K562 treated with DMSO at 1 percent for 48 hours (cell line): ENCODE data around the gene MTHFSD. TPM values are rescaled to one million over a fixed set of nuclear protein-coding genes. Genes with fewer than 3 reads are reported as not detected.

Source experiments
- total RNA-seq: library from RNA; unstranded; fragments of 300-600 nt; gene quantifications from 2 replicates; pipeline ENCODE4 v1.2.3, GENCODE V29; 2022; ENCODE audit warnings: low replicate concordance; ENCODE audit errors: extremely low read depth

Gene MTHFSD, protein sequence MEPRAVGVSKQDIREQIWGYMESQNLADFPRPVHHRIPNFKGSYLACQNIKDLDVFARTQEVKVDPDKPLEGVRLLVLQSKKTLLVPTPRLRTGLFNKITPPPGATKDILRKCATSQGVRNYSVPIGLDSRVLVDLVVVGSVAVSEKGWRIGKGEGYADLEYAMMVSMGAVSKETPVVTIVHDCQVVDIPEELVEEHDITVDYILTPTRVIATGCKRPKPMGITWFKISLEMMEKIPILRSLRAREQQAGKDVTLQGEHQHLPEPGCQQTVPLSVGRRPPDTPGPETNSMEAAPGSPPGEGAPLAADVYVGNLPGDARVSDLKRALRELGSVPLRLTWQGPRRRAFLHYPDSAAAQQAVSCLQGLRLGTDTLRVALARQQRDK
- not detected in 2 replicates for total RNA-seq

DNA sequence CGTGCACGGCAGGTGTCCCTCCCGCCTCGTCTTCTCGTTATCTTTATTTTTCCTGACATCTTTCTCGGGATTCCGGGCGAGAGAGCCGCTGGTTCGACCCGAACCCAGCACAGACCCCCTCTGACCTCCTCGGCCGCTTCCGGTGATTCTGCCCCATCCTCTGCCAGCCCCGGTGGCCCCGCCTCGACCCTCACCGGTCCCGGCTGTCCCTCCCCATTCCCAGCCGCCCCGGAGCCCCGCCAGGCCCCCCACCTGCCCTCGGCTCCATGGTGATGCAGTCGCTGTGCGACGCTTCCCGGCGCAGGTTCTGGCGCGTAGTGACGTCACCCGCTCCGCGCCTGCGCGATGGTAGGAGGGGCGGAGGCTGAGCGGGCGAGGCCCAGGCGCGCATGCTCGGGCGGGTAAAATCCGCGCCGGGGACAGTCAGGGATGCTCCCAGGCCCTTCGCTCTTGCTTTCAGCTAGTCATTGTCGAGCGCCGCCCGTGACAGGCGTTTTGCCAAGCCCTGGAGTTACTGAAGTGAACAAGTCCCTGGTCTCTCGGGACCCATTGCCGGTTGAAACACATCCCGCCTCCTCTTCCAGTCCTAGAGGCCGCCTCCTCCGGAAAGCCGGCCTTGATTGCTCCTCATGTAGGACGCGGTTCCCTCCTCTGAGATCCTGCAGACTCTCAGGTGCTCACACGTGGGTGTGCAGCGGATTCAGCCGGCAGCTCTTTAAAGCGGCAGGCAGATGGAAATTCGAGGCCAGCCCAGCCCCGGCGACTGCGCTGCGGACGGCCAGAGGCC is at the start of gene MTHFSD:
TSS of gene MTHFSD (minus strand) at position 319 of the 787 bp plus-strand sequence. CDS start at position 268, 51 bp downstream.

DNA sequence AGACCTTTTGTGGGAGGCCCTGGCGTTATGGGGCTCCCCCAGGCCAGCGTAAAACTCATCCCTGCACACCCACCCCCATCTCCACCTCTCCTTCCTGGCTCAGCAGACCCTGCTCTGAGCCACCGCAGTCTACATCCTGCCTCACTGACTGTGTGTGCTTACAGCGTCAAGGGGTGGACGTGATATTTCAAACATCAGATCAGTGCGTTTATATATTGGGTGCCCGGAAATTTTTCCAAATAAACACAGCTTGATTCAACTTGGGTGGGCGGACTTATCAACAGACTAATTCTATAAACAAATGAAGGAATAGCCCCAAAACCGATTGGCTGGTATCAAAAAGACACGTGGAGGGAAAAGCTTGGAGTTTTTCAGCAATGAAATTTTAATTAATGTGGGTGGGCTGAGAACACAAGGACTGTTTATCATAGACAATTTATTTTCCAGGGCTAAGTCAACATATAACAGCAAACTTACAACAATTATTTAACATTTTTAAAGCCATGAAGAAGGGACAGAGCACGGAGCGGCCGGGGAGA is 23.1 kb upstream of the MTHFSD start, which contains the start of gene FOXL1:
TSS of gene FOXL1 (plus strand) at position 489 of the 539 bp plus-strand sequence. CDS start 175 bp downstream, outside the sequence.

DNA sequence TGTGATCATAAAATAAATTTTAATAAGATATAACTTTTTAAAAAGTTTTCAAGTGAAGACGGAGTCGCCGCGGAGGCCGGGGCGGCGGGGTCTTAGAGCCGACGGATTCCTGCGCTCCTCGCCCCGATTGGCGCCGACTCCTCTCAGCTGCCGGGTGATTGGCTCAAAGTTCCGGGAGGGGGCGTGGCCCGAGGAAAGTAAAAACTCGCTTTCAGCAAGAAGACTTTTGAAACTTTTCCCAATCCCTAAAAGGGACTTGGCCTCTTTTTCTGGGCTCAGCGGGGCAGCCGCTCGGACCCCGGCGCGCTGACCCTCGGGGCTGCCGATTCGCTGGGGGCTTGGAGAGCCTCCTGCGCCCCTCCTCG is 11.5 kb upstream of the MTHFSD start, which contains the start of gene FOXC2:
TSS of gene FOXC2 (plus strand) at position 229 of the 365 bp plus-strand sequence. CDS start 507 bp downstream, outside the sequence.

DNA sequence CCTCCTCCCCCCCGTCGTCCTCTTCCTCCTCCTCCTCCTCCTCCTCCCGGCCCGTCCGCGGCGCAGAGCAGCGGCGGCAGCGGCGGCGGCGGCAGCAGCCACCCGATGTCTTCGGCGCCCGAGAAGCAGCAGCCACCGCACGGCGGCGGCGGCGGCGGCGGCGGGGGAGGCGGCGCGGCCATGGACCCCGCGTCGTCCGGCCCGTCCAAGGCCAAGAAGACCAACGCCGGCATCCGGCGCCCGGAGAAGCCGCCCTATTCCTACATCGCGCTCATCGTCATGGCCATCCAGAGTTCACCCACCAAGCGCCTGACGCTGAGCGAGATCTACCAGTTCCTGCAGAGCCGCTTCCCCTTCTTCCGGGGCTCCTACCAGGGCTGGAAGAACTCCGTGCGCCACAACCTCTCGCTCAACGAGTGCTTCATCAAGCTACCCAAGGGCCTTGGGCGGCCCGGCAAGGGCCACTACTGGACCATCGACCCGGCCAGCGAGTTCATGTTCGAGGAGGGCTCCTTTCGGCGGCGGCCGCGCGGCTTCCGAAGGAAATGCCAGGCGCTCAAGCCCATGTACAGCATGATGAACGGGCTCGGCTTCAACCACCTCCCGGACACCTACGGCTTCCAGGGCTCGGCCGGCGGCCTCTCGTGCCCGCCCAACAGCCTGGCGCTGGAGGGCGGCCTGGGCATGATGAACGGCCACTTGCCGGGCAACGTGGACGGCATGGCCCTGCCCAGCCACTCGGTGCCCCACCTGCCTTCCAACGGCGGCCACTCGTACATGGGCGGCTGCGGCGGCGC is 44.4 kb downstream of the MTHFSD start, which contains the start of gene FOXF1:
TSS of gene FOXF1 (plus strand) at position 63 of the 797 bp plus-strand sequence. CDS start at position 106, 43 bp downstream.

Other genes starting within 250 kb of the MTHFSD start
- not detected in 2 replicates for gene FOXF1, start 44.7 kb downstream of the MTHFSD start, total RNA-seq
- not detected in 2 replicates for gene FOXC2, start 11.6 kb upstream of the MTHFSD start, total RNA-seq
- not detected in 2 replicates for gene FOXL1, start 23.3 kb upstream of the MTHFSD start, total RNA-seq